Measurements from ENCODE around the gene PCGF3. TPM values are rescaled to one million over a fixed set of nuclear protein-coding genes. Genes with fewer than 3 reads are reported as not detected.

PCGF3 gene
- total RNA-seq, 4 donors from 2014 or later, result 14.5 to 31.9 (median 21.6) TPM

GRCh38 chr4:744212-744841 lies 38.7 kb downstream of the PCGF3 start:
- Histone ChIP-seq H3K4me1 (no peaks in the 10 kb centered on the region), H3K36me3 (peaks cover 0 to 4% of the 10 kb centered on the region in 2 donors), H3K27me3 (no peaks in the 10 kb centered on the region), H3K9me3 (no peaks in the 10 kb centered on the region), H3K4me3 (no peak overlapping the region), H3K27ac (no peak overlapping the region)
- no peak for DNase-seq
- in situ Hi-C loops (cut with MboI; ENCODE audit: low sequenced_read_pairs in 4 of 4), result no loop called here
- no peak for ATAC-seq
- no peak for TF ChIP-seq CTCF (IDR thresholded peaks at IDR 0.05 in 4 of 5, conservative IDR thresholded peaks at IDR 0.05 in 1 of 5)
- no peak for TF ChIP-seq POLR2A (IDR thresholded peaks at IDR 0.05)
- intact Hi-C loops (cut with DNase I; ENCODE audit: low total_unique reads), result no loop called here

- DNase-seq (no peak), ATAC-seq (no peak)
- Histone ChIP-seq H3K4me3 (no peak overlapping the region), H3K4me1 (peaks cover 0 to 8% of the 10 kb centered on the region in 2 donors), H3K27me3 (no peaks in the 10 kb centered on the region), H3K27ac (no peak overlapping the region), H3K36me3 (no peaks in the 10 kb centered on the region), H3K9me3 (no peaks in the 10 kb centered on the region)
- no peak for TF ChIP-seq POLR2A (IDR thresholded peaks at IDR 0.05)
- in situ Hi-C loops (cut with MboI; ENCODE audit: low sequenced_read_pairs in 4 of 4) (no loop called here), intact Hi-C loops (cut with DNase I; ENCODE audit: low total_unique reads) (no loop called here)
Measured at GRCh38 chr4:747546-748170, 42.0 kb downstream of the PCGF3 start.

- no peak for ATAC-seq
- Histone ChIP-seq H3K4me1 (peaks cover 0 to 8% of the 10 kb centered on the region in 2 donors), H3K9me3 (no peaks in the 10 kb centered on the region), H3K27me3 (no peaks in the 10 kb centered on the region), H3K4me3 (no peak overlapping the region), H3K27ac (no peak overlapping the region), H3K36me3 (no peaks in the 10 kb centered on the region)
- DNase-seq, result no peak
- TF ChIP-seq POLR2A (IDR thresholded peaks at IDR 0.05) (no peak), CTCF (IDR thresholded peaks at IDR 0.05 in 4 of 5, conservative IDR thresholded peaks at IDR 0.05 in 1 of 5) (no peak)
- in situ Hi-C loops (cut with MboI; ENCODE audit: low sequenced_read_pairs in 4 of 4) (no loop called here), intact Hi-C loops (cut with DNase I; ENCODE audit: low total_unique reads) (no loop called here)
Measured at GRCh38 chr4:748461-748860, 42.8 kb downstream of the PCGF3 start.

DNA sequence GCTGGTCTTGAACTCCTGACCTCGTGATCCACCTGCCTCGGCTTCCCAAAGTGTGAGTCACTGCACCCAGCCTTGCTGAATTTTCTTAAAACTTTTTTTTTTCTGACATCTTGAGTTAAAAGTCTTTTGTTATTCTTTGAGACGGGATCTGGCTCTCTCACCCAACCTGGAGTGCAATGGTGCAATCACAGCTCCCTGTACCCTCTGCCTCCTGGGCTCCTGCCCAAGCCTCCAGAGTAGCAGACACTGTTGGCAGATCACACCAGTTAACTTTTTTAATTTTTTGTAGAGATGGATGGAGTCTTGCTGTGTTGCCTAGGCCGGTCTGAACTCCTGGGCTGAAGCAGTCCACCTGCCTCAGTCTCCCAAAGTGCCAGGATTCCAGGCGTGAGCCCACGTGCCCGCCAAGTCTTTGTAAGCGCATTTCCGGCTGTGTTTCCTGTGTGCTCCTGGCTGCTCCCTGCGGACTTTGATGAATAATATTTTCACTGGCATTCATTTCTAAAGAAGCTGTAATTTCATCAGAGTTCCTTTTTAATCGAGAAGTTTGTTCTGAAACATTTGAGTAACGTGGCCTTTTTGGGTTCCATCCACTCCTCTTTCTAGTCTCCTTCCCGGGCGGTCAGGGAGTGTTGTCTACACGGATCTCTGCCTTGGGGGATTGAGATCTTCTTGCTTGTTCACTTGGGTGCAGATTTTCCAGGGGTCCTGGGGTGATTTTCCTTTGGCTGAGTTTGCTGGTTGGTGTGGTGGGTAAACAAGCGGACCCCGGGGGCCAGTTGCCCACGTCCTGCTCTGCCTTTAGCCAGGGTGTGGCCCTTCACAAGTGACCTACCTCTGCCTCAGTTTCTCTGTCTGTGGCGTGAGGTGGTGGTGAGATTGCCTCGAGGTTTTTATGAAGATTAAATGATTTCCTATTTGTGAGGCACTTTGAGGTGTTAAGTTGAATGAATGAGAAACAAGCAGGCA lies 44.4 kb downstream of the PCGF3 start:
- no peaks in the 10 kb centered on the region for H3K9me3 ChIP-seq
- intact Hi-C loops (cut with DNase I; ENCODE audit: low total_unique reads) (no loop called here), in situ Hi-C loops (cut with MboI; ENCODE audit: low sequenced_read_pairs in 4 of 4) (no loop called here)
- DNase-seq (peak; percentile 24 to 60), ATAC-seq (peak; percentile 56 to 72)
- peaks cover 0 to 8% of the 10 kb centered on the region in 2 donors for H3K4me1 ChIP-seq
- peak overlapping the region in 2 of 4 donors; percentile 38 to 52 for H3K27ac ChIP-seq
- TF ChIP-seq CTCF (IDR thresholded peaks at IDR 0.05 in 4 of 5, conservative IDR thresholded peaks at IDR 0.05 in 1 of 5), result no peak
- no peak for TF ChIP-seq POLR2A (IDR thresholded peaks at IDR 0.05)
- H3K36me3 ChIP-seq, result no peaks in the 10 kb centered on the region
- H3K4me3 ChIP-seq, result no peak overlapping the region
- no peaks in the 10 kb centered on the region for H3K27me3 ChIP-seq

- no peak overlapping the region for H3K27ac ChIP-seq
- no peaks in the 10 kb centered on the region for H3K27me3 ChIP-seq
- no peak overlapping the region for H3K4me3 ChIP-seq
- in situ Hi-C loops (cut with MboI; ENCODE audit: low sequenced_read_pairs in 4 of 4), result no loop called here
- H3K4me1 ChIP-seq, result peaks cover 0 to 8% of the 10 kb centered on the region in 2 donors
- no peaks in the 10 kb centered on the region for H3K9me3 ChIP-seq
- intact Hi-C loops (cut with DNase I; ENCODE audit: low total_unique reads), result no loop called here
- H3K36me3 ChIP-seq, result no peaks in the 10 kb centered on the region
- ATAC-seq (no peak), DNase-seq (no peak)
- TF ChIP-seq POLR2A (IDR thresholded peaks at IDR 0.05) (no peak), CTCF (IDR thresholded peaks at IDR 0.05 in 4 of 5, conservative IDR thresholded peaks at IDR 0.05 in 1 of 5) (no peak)
Measured at GRCh38 chr4:751676-752075, 46.0 kb downstream of the PCGF3 start.

Data from gastrocnemius medialis (tissue), 4 donors.